ENCODE data around the gene CYS1. TPM values are rescaled to one million over a fixed set of nuclear protein-coding genes. Genes with fewer than 3 reads are reported as not detected.

Gene CYS1
- total RNA-seq (2014; rRNA removed; shearing (Covaris generic)) (not detected in 2 replicates), total RNA-seq (2022) (0.17 and 0.68 TPM in 2 replicates), Bru-seq, nascent RNA (percentile 26 among the genes with signal in this experiment), BruChase-seq, experiment 1, labeled RNA remaining after a 6-hour chase (percentile 19 among the genes with signal in this experiment), BruChase-seq, experiment 2, labeled RNA remaining after a 2-hour chase (percentile 23 among the genes with signal in this experiment)
- long read RNA-seq, partial matches to known transcripts, result 0 of 1 reads
- long read RNA-seq, other reads (novel, unspliced or antisense), result 0 of 1 reads

DNA sequence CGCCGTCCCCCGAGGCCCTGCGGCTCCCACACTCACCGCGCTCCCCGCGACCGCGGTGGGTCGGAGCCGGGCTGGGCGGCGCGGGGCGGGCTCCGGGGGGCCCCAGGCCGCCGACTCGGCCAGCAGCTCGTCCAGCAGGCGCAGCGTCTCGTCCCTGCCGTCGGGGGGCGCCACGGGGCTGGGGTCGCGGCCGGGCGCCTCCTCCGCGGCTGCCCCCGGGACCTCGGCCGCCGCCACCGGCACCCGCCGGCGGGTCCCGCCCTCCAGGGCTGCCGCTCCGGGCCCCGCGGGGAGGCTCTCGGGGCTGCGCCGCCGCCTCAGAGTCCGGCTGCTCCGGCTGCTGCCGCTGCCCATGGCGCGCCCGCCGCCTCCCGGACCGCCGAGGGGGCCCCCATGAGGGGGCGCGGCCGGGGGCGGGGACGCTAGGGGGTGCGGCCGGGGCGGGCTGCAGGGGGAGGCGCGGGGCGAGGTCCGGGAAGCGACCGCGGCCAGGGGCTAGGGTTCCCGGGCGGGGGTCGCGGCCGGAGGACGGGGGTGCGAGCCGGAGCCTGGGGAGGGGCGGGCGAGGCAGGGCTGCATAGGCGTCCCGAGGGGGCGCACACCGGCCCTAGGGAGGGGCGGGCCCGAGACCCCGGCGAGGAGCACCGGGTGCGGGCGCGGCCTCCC, at the start of gene CYS1:
CYS1 (minus strand) TSS at position 542 of the 666 bp plus-strand sequence; CDS start at position 354, 188 bp downstream.
- Histone ChIP-seq H3K9me3 (ENCODE audit: low read length) (no peaks in the 10 kb centered on the region), H3K36me3 (ENCODE audit: insufficient read depth, low read length) (no peaks in the 10 kb centered on the region), H3K4me2 (ENCODE audit: low read length) (peak within 1 kb of the TSS; percentile 57), H3K4me3 (ENCODE audit: low read depth, low read length, poor library complexity, severe bottlenecking) (peak within 1 kb of the TSS; percentile 51), H3K4me1 (ENCODE audit: insufficient read depth, low read length, poor library complexity, severe bottlenecking) (peaks cover 58% of the 10 kb centered on the region), H2AFZ (ENCODE audit: low read length) (peak within 1 kb of the TSS; percentile 56; the same call in 1 of the 2 replicates), H3K79me2 (ENCODE audit: insufficient read depth, low read depth, low read length) (no peaks in the 10 kb centered on the region), H4K20me1 (ENCODE audit: insufficient read depth, low read length) (no peaks in the 10 kb centered on the region), H3K9me2 (ENCODE audit: insufficient read depth, low read length) (no peaks in the 10 kb centered on the region), H3K27ac (ENCODE audit: low read depth, low read length, poor library complexity, severe bottlenecking) (peak within 1 kb of the TSS; percentile 13)
- ChIA-PET CTCF (ENCODE audit: unreplicated experiment) (no interaction called here), POLR2A (interaction anchor here (0.6 kb wide), 1 partner anchor 50 kb away, joined by 3 read pairs; no protein-coding TSS in a partner anchor)
- intact Hi-C loops (cut with micrococcal nuclease; ENCODE audit: unreplicated experiment), result no loop called here
- peak; percentile 44 for DNase-seq (ENCODE audit: low spot score)
- BruUV-seq (replicated peaks), result no TSS peak
- no peak for TF ChIP-seq CTCF (conservative IDR thresholded peaks at IDR 0.05; ENCODE audit: low read length)
- no peak for TF ChIP-seq EZH2phosphoT487 (IDR thresholded peaks at IDR 0.05; ENCODE audit: borderline replicate concordance, low read depth, low read length)

DNA sequence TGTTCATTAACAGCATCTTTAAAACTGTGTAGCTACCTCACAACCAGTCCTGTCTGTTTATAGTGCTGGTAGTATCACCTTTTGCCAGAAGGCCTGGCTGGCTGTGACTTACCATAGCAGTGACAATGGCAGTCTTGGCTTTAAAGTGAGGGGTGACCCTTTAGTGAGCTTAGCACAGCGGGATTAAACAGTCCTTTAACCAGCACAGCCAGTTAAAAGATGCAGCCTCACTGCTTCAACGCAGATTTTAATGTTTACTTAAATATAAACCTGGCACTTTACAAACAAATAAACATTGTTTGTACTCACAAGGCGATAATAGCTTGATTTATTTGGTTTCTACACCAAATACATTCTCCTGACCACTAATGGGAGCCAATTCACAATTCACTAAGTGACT, 49.3 kb upstream of the CYS1 start:
- Histone ChIP-seq H3K36me3 (ENCODE audit: insufficient read depth, low read length) (peaks cover 98% of the 10 kb centered on the region), H3K9me2 (ENCODE audit: insufficient read depth, low read length) (no peaks in the 10 kb centered on the region), H3K27ac (ENCODE audit: low read depth, low read length, poor library complexity, severe bottlenecking) (no peak overlapping the region), H3K4me3 (ENCODE audit: low read depth, low read length, poor library complexity, severe bottlenecking) (peak overlapping the region; percentile 81), H4K20me1 (ENCODE audit: insufficient read depth, low read length) (peaks cover 58% of the 10 kb centered on the region), H3K79me2 (ENCODE audit: insufficient read depth, low read depth, low read length) (peaks cover 74% of the 10 kb centered on the region), H3K4me1 (ENCODE audit: insufficient read depth, low read length, poor library complexity, severe bottlenecking) (peaks cover 74% of the 10 kb centered on the region), H3K4me2 (ENCODE audit: low read length) (peak overlapping the region; percentile 84), H3K9me3 (ENCODE audit: low read length) (no peaks in the 10 kb centered on the region), H2AFZ (ENCODE audit: low read length) (no peak overlapping the region)
- intact Hi-C loops (cut with micrococcal nuclease; ENCODE audit: unreplicated experiment), result no loop called here
- BruUV-seq (replicated peaks), result no TSS peak
- ChIA-PET POLR2A (interaction anchor here (0.6 to 2.2 kb wide), 3 partner anchors 10 to 504 kb away, joined by 4 to 6 read pairs (median 4); no protein-coding TSS in a partner anchor), CTCF (ENCODE audit: unreplicated experiment) (interaction anchor here (0.5 kb wide), 1 partner anchor 172 kb away, joined by 5 read pairs; no protein-coding TSS in a partner anchor)
- DNase-seq (ENCODE audit: low spot score), result no peak
- TF ChIP-seq EZH2phosphoT487 (IDR thresholded peaks at IDR 0.05; ENCODE audit: borderline replicate concordance, low read depth, low read length) (no peak), CTCF (conservative IDR thresholded peaks at IDR 0.05; ENCODE audit: low read length) (no peak)
